Activated T-cell treated with anti-CD3 and anti-CD28 coated beads, Interleukin-2, amount 50 U/mL, for 48 hours (primary cell): ENCODE results near the gene CBR4.
A peak's percentile ranks its signal among the peaks of the same experiment; 100 is the strongest.

Experiments
- DNase-seq, 2 experiments: peaks; one replicate each; pipeline ENCODE4 v3.0.0-alpha.2; 2020

Gene CBR4

GRCh38 chr4:169032883-169033645 is 23.0 kb upstream of the CBR4 start:
- no peak for DNase-seq

- no peak for DNase-seq
Observed at GRCh38 chr4:169032194-169032593, 22.1 kb upstream of the CBR4 start.

- no peak for DNase-seq
Observed at GRCh38 chr4:169031392-169031791, 21.3 kb upstream of the CBR4 start.

GRCh38 chr4:169030562-169030982 is 20.5 kb upstream of the CBR4 start:
- DNase-seq: no peak

GRCh38 chr4:169029947-169030346 is 19.9 kb upstream of the CBR4 start:
- DNase-seq: no peak

GRCh38 chr4:169027663-169028062 is 17.6 kb upstream of the CBR4 start:
- no peak for DNase-seq

- DNase-seq: no peak
Observed at GRCh38 chr4:169025184-169025583, 15.1 kb upstream of the CBR4 start.

GRCh38 chr4:169024762-169025161 is 14.7 kb upstream of the CBR4 start:
- no peak for DNase-seq

GRCh38 chr4:169018406-169018805 is 8.4 kb upstream of the CBR4 start:
- DNase-seq: no peak

- DNase-seq: no peak
Observed at GRCh38 chr4:169017971-169018370, 7.9 kb upstream of the CBR4 start.

- DNase-seq: no peak
Observed at GRCh38 chr4:169015186-169015623, 5.2 kb upstream of the CBR4 start.

- no peak for DNase-seq
Observed at GRCh38 chr4:169014586-169014985, 4.5 kb upstream of the CBR4 start.

- DNase-seq: no peak
Observed at GRCh38 chr4:169013396-169013795, 3.3 kb upstream of the CBR4 start.

- DNase-seq: no peak
Observed at GRCh38 chr4:169012049-169012448, 2.0 kb upstream of the CBR4 start.

- DNase-seq: peak; percentile 76 to 77
Observed at GRCh38 chr4:169009286-169010124, 550 bp downstream of the CBR4 start.

GRCh38 chr4:169005453-169006099 is 4.5 kb downstream of the CBR4 start:
- no peak for DNase-seq

- DNase-seq: no peak
Observed at GRCh38 chr4:169000315-169000714, 9.7 kb downstream of the CBR4 start.

GRCh38 chr4:168999809-169000208 is 10.2 kb downstream of the CBR4 start:
- DNase-seq: no peak

- DNase-seq: no peak
Observed at GRCh38 chr4:168998596-168998995, 11.5 kb downstream of the CBR4 start.

GRCh38 chr4:168995537-168996295 is 14.3 kb downstream of the CBR4 start:
- no peak for DNase-seq

GRCh38 chr4:168994958-168995357 is 15.1 kb downstream of the CBR4 start:
- DNase-seq: no peak

- DNase-seq: no peak
Observed at GRCh38 chr4:168993714-168994510, 16.1 kb downstream of the CBR4 start.
